GM21515 (cell line): ENCODE measurements around the gene STOM.
"Not testable (repeated sequence)": the region's sequence is repeated elsewhere in the genome, so short reads cannot be mapped to it uniquely, and the experiment has no call there.

Experiments used
- ATAC-seq: cut with Tn5 transposase; IDR thresholded peaks from one replicate; pipeline ENCODE4 v1.9.1; 2021; ENCODE audit not compliant: unreplicated experiment

STOM gene

DNA sequence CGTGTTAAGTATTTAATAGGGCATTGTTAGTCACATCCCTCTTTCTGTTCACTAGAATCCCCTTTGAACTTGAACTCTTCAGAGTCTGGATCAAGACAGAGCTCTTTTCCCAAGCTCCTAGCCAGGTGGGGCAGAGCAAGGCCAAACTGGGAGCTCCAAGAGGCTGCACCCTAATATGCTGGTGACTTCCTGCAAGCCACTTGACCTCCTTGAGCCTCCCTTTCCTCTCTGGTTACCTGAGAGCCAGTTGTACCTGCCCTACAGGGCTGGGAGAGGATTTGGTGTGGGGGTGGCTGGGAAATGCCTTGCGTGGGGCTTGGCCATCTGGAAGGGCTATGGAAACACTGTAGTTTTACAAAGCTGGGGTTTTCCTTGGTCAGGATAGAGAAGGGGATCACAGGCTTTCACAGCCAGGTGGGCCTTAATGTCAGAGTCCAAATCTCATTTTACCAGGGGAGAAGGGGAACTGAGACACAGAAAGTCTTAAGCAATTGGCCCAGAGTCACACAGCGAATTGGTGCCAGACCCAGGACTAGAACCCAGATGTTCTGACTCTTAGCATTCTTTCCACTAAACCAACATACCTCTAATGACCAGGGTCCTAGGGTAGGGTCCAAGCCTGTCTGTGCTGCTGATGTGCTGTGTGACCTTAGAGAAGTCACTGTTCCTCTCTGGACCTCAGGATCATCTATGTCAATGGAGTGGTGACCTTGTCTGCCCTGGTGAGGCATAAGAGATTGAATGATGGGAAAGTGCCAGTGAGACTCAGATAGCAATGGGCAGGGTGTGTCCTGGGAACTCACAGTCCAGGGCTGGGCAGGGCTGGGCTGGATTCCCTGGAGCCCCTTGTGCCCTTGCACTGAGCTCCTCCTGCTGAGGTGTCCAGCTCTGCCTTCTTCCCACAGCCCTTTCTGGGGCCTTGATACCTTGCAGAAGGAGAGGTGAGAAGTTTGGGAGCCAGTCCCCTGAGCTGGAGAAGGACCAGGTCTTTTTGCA lies 66.3 kb downstream of the STOM start:
- no peak for ATAC-seq

DNA sequence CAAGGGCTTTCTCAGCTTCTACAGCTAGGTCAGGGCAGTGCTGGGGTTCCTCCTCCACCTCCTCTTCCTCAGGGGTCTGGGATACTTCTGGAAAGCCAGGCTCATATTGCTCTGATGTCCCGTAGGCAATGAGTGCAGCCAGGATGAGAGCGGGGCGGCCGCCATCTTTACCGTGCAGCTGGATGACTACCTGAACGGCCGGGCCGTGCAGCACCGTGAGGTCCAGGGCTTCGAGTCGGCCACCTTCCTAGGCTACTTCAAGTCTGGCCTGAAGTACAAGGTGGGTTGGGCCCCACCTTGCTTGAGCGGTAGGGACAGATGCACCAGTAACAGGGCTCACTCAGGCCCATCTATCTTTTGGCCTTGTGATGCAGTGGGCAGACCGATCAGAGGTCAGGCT lies 67.3 kb downstream of the STOM start:
- ATAC-seq: no peak

DNA sequence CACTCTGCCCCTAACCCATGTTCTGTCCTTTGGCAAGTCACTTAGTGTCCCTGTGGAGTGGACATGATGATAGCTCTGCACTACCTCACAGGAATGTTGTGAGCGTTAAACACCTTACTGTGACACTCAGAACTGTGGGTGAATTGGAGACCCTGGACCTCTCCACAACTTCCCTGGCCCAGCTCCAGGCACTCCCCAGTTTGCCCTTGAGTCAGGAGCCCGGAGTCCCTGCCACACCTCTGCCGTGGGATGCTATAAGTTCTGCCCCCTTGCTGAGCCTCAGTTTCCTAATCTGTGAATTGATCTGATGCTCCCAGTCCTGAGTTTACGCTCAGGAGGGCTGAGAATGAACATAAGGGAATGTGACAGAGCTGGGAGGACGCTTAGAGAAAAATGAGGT lies 67.7 kb downstream of the STOM start:
- no peak for ATAC-seq

DNA sequence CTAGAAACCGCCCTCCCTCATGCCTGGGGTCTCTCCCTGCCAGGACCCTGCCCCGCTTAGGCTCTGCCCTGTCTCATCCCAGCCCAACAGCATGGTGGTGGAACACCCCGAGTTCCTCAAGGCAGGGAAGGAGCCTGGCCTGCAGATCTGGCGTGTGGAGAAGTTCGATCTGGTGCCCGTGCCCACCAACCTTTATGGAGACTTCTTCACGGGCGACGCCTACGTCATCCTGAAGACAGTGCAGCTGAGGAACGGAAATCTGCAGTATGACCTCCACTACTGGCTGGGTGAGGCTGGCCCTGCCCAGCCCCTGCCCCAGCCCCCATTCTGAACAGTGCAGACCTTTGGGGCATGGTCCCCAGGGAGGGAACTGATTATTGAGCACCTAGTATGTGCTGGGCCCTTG lies 68.2 kb downstream of the STOM start:
- ATAC-seq: no peak

DNA sequence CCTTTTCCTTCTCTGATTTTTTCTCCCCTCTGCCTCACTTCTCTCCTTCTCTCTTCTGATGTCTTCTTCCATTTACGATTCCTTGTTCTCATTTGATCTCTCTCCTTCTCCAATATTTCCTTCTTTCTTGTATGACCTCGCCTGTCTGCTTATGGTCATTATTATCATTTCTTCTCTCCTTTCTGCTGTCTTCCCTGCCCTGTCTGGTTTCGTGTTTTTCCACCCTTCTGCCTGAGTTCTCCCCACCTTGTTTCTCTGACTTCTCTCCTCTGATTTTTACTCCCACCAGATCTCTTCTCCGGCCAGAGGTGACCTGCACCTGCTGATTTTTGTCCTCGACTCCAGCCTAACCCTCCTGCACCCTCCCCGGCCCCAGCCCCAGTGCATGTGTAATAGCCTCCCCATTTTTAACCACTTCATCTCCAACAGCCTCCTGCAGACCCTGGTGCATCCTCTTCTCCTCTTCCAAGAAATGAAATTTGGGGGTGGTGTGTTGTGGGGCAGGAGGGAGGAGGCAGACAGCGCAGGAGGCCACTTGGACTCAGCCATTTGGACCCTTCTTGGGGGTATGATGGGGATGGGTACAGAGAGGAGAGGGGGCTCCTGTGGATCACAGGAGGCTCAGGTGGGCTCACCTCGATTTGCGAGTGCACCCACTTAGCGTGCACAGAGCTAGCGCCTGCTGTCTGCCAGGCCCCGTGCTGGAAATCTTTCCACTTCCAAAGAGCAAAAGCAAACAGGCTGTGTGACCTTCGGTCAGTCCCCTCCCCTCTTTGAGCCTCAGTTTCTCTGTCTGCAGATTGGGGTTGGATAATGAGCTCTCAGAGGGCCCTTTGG lies 69.5 kb downstream of the STOM start:
- ATAC-seq: no peak

DNA sequence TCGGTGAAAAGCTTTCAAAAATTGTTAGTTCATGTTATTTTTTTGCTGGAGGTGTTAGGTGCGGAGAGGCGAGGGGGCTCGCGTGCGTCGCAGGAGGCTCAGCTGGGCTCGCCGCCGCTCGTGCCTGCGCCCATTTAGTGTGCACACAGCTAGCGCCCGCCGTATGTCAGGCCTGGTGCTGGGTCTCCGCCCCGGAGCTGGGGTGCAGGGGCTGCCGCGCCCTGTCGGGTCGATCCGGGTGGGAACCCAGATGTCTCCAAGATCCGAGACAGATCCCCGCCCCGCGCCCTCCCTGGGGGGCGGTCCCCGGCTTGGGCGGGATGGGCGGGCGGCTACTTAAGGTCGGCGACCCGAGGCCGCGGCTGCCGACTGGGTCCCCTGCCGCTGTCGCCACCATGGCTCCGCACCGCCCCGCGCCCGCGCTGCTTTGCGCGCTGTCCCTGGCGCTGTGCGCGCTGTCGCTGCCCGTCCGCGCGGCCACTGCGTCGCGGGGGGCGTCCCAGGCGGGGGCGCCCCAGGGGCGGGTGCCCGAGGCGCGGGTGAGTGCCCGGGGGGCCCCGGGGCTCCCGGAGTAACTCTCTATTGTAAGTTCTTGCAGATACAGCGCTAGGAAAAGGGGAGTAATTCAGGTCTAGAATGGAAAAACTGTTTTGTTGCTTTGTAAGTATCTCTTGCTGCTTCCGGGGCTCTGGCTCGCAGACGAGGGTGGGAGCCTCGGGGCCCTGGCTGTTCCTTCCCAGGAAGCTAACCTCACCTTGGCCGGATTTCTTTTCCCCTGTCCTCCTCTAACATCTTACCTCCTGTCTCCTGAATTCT lies 70.4 kb downstream of the STOM start:
- no peak for ATAC-seq

DNA sequence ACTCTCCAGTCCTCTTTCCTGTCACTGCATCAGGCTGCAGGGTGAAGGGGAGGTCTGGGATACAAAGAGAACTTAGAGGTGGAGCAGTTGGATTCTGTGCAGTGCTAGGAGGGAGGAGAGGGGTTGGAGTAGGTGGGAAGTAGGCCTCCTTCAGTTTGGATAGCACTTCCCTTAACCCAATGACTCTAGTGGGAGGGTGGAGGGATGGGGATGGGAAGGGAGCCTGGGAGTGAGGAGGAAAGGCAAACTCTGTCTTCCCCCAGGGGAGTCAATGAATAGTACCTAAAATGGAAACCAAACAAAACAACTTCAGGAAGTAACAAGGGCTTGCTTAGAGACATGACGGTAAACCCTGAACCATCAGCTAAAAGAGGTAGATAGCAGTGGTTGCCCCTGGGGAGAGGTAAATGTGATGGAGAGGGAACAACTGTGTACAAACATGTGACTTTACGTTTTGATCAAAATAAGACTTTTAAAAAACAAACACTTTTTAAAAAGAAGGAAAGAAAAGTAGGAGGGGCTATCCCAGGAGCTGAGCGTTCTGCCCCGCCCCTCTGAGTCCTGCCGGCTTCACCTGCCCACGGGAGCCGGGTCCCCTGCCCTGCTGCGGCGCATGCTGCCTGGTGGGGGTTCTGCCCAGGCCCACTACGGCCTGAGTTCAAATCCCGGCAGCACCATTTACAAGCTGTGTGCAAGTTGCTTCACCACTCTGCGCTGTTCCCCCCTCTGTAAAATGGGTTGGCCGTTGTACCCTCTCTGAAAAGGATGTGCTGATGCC lies 71.2 kb downstream of the STOM start:
- no peak for ATAC-seq

DNA sequence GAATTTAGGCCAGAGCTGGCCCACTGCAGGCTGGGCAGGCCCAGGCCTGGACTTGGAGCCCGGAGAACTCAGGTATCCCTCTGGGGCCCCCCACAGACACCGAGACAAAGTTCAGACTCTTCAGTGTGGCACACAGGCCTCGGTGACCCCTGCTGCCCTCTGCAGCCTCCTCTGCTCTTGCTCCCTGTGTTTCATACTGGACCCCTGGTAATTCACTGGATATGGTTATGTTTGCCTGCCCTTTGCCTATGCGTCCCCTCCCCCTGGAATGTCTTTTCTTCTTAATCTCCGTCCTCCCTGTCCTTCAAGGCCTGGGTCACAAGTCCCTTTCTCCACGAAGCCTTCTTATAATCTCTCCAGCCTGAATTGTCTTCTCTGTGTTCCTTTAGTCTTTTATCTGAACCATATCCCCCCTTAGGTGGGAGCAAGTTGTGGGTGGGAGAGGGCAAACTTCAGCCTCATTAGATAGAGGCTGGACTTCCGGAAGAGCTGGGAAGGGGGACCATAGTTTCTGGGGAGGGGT lies 72.0 kb downstream of the STOM start:
- ATAC-seq: no peak

DNA sequence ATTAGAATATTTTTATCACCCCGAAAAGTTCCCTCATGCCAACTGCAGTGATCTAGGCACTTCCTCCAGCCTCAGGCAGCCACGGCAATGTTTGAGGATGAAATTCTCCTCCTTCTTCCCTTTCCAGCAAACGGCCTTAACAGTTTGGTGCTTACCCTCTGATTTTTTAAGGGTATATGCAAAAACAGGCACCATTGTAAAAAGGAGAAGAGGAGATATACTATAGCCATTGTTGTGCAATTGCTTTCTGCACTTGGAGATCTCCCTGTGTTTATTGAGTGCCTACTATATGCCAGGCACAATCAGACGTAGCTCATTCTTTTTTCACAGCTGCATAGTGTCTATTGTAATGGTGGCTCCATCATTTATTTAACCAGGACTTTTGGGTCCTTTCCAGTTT lies 72.7 kb downstream of the STOM start:
- no peak for ATAC-seq

DNA sequence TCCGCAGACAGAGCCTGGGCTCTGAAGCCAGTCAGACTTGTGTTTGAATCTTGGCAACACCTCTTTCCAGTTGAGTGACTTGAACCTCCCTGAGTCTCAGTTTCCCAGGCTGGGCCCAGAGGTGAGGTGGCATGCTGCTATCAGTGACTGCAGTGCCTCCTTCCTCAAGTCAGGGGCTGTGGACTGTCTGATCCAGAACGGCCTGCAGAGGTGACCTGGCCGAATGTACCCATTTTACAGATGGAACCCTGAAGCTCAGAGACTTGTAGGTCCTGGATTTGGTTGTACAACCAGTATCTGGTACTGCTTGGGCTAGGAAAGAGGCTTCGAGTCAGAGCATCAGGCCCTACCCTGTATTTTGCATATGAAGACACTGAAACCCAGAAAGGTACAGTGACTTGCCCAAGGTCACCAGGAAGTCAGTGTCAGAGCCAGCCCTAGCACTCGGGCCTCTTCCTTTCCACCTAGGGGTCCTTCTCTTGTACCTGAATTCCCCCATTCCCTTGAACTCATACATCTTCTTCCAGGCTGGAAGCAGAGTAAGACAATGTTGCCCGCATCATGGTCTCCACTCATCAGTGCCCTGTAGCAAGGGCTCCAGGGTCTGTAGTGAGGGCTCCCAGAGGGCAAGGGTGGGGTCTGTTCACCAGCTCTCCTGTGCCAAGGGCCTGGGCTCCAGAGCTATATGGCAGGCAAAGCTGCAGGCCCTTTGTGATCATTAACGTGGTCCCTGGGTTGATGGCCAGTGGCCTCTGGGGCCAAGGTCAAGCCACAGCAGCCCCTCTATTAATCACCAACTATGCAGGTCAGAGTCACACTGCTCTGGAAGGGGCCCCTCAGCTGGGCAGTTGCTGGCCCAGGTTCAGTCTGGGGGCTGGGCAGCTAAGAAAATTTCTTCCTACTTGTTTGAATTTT lies 73.6 kb downstream of the STOM start:
- ATAC-seq: no peak

DNA sequence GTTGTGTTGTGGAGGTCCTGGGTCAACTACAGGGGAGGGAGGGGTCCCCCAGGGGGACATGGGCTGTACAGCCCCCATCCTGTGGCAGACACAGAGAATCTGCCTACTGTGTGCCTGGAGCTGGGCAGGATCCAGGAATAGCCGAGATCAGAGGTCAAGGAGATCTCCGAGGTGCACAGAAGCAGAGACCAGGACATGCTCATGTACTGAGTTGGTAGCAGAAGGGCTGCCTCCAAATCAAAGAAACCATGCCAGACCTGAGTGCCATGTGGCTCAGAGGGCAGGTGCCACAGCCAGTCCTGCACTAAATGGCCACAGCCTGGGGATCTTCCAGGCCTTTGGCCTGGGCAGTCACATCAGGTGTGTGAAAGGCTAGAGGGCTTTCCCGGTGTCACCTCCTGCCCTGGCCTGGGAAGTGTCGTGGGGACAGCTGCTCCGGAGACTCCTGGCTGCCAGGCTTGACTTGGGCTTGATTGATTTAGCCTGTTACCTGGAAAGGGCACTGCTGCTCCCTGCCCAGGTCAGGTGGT lies 74.3 kb downstream of the STOM start:
- ATAC-seq: no peak

DNA sequence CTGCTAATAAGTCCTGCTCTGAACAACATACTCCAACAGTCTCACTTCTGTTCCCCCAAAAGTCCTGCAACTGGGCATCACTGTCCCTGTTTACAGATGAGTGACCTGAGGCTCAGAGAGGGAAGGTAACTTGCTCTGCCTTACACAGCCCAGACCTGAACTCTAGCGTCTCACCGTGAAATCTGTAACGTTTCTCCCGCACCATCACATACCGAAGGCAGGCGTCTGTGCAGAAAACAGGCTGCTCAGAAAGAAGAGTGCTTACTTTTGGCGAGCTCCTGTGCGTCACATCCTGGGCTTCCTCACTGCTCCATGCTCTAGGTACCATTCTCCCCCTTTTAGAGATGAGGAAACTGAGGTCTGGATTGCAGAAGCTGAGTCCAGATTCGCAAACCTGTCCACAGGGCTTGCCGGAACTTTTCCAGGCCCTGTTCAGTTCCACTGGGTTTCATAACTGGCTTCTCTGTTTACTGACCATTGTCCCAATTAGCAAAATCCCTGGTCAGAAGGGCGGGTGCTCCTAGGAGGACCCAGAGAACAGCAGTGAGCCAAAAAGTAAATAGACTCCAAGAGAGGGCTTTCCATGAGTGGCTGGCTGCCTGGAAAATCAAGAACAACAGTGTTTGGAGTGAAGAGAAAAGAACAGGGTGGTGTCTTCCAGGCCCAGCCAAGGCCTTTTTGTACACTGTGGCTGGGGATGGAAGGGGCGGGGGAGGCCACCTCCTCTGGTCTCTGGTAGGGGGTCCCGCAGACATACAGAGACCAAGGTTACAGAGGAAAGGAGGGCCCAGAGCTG lies 75.0 kb downstream of the STOM start:
- ATAC-seq: no peak

DNA sequence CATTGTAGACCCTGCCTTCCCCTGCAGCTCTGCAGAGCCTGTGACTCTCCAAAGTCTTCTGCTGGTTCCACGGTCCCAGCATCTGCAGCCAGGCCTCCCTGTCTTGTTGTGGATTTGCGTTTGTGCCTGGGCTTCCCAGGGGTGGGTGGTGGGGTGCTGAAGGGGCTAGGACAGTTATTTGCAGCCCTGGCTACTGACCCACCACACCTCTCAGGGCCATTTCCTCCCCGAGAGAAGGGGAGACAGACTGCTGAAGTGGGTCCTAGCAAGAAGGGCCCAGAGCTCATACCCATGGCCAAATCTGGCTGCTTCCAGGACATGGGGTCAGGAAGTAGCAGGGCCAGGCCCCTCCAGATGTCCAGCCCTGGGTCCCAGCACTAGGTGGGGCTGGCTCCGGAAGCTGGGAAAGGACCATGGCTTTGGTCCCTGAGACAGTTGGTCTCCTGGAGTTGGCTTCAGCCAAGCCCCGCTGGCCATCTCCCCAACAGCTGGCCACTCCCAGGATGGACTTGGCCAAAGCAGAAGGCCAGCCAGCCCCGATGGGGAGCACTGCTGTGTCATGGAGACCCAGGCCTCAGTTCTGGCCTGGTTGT lies 75.8 kb downstream of the STOM start:
- no peak for ATAC-seq

DNA sequence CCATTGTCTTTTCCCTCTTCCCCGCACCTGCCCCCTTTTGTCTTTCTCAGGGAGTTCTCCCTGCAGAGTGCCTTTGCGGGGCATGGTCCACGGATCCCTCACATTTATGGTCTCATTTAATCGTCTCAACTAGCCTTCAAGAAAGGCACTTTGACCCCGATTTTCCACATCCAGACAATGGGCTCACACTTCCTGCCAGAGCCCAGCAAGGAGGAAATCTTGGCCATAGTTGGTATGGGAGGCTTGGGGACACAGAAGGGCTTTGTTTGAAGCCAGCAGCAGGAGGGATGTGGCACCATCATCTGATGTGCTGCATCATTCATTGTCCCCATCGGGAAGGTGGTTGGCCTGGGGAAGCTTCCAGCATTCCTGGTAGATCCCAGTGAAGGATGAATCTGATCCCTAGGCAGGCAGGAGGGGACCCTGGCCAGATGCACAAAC lies 77.2 kb downstream of the STOM start:
- no peak for ATAC-seq

DNA sequence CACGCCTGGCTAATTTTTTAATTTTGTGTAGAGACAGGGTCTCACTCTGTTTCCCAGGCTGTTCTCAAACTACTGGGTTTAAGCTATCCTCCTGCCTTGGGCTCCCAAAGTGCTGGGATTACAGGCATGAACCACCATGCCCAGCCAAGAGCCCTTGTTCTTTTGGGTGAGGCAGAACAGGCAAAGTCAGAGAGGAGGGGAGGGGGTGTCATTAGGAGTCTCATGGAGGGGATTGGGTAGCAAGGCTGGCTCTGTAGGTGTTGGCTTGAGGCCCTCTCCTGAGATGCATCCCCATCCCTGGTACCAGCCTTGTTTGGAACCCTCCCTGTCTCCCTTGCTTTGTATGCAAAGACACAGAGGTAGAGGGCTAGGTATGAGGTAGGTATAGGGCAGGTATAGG lies 78.0 kb downstream of the STOM start:
- no peak for ATAC-seq

DNA sequence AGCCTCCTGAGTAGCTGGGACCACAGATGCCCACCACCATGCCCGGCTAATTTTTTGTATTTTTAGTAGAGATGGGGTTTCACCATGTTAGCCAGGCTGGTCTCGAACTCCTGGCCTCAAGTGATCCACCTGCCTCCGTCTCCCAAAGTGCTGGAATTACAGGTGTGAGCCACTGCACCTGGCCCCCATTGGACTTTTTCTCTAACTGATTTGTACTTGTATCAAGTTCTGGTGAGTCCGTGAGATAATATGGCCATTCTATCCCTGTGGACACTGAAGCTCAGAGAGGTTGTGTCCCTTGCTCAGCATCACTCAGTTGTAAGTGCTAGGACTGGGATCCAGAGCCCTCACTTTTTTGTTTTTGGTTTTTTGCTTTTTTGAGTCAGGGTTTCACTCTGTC lies 78.5 kb downstream of the STOM start:
- not testable (repeated sequence) for ATAC-seq

DNA sequence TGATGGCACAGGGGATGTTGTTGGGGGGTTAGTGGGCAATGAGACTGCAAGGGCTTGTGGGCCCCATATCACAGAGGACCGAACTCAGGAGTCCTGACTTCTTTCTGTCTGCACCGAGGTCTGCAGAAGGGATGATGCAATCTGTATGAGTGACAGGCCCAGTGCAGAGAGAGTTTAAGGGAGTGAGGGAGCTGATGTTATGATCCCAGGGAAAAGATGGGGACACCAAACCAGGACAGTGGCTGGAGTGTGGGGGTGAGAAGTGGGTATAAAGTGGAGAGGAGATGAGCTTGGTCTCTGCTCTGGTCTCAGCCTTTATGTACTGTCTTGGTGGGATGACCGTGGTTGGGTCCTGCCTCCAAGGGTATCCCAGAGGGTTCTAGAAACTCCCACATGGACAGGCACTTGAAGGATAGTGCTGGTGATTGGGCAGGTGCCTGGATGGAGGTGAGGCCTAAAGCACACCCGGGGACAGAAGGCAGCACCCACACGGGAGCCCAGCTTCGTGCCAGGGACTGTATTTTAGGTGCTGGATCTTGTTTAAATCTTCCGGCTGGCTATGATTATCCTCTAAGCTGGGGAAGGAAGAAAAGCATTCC lies 80.2 kb downstream of the STOM start:
- ATAC-seq: no peak
